Measurements from ENCODE around the gene FOLR2. TPM values are rescaled to one million over a fixed set of nuclear protein-coding genes. Genes with fewer than 3 reads are reported as not detected.

Gene FOLR2
- total and polyA plus RNA-seq, 2 experiments from 2014 or later, result not detected

- no peak for DNase-seq (ENCODE audit: low spot score)
- no peaks in the 10 kb centered on the region for H4K20me1 ChIP-seq (replicated peaks; ENCODE audit: insufficient read depth)
- no peaks in the 10 kb centered on the region for H3K27me3 ChIP-seq (ENCODE audit: insufficient read depth)
- no peak overlapping the region for H3K27ac Mint-ChIP-seq
- no peaks in the 10 kb centered on the region for H3K36me3 ChIP-seq (ENCODE audit: insufficient read depth)
- H3K4me3 ChIP-seq, result no peak overlapping the region
- H3K9me3 Mint-ChIP-seq, result no peaks in the 10 kb centered on the region
- H3K27me3 Mint-ChIP-seq (ENCODE audit: insufficient read depth, low read depth, poor library complexity), result peaks cover 7% of the 10 kb centered on the region
- peaks cover 16% of the 10 kb centered on the region; the same call in 2 of the 3 replicates for H3K4me1 Mint-ChIP-seq
- no peaks in the 10 kb centered on the region for H3K79me2 ChIP-seq (replicated peaks; ENCODE audit: insufficient read depth)
- H3K4me3 Mint-ChIP-seq, result no peak overlapping the region
- no peak overlapping the region for H3K4me2 ChIP-seq
- no peak for TF ChIP-seq CTCF (conservative IDR thresholded peaks at IDR 0.05; ENCODE audit: low read depth in 2 of 2)
- TF ChIP-seq POLR2AphosphoS5 (IDR thresholded peaks at IDR 0.05; ENCODE audit: low read depth), result no peak
- no peaks in the 10 kb centered on the region for H3K36me3 Mint-ChIP-seq (ENCODE audit: low read depth)
- no peaks in the 10 kb centered on the region for H3K9me2 ChIP-seq (ENCODE audit: insufficient read depth)
- H3F3A ChIP-seq (replicated peaks; ENCODE audit: low read depth), result no peaks in the 10 kb centered on the region
- no peak overlapping the region for H2AFZ ChIP-seq
- peaks cover 6% of the 10 kb centered on the region; the same call in 1 of the 2 replicates for H3K4me1 ChIP-seq (ENCODE audit: insufficient read depth)
- no peak overlapping the region for H3K27ac ChIP-seq (ENCODE audit: low read depth)
- ATAC-seq, result no peak
Measured at GRCh38 chr11:72190631-72191071, 25.9 kb upstream of the FOLR2 start.

DNA sequence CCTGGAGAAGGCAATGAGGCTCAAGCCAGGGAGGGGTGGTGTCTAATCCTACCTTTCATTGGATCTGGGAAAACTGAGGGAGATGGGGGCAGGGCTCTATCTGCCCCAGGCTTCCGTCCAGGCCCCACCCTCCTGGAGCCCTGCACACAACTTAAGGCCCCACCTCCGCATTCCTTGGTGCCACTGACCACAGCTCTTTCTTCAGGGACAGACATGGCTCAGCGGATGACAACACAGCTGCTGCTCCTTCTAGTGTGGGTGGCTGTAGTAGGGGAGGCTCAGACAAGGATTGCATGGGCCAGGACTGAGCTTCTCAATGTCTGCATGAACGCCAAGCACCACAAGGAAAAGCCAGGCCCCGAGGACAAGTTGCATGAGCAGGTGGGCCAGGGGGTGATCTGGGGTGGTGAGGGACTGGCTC is 24.6 kb upstream of the FOLR2 start, which contains the start of gene FOLR1:
TSS of gene FOLR1 (plus strand) at position 180 of the 421 bp plus-strand sequence. CDS start at position 214, 34 bp downstream.
- H3F3A ChIP-seq (replicated peaks; ENCODE audit: low read depth), result no peaks in the 10 kb centered on the region
- peak; percentile 61 for DNase-seq (ENCODE audit: low spot score)
- no peak within 1 kb of the TSS for H3K27ac Mint-ChIP-seq
- H3K79me2 ChIP-seq (replicated peaks; ENCODE audit: insufficient read depth), result no peaks in the 10 kb centered on the region
- H3K9me3 Mint-ChIP-seq, result no peaks in the 10 kb centered on the region
- H3K36me3 ChIP-seq (ENCODE audit: insufficient read depth), result no peaks in the 10 kb centered on the region
- peaks cover 6% of the 10 kb centered on the region for H3K27me3 Mint-ChIP-seq (ENCODE audit: insufficient read depth, low read depth, poor library complexity)
- no peaks in the 10 kb centered on the region for H4K20me1 ChIP-seq (replicated peaks; ENCODE audit: insufficient read depth)
- peak; percentile 81 for ATAC-seq
- H3K27me3 ChIP-seq (ENCODE audit: insufficient read depth), result no peaks in the 10 kb centered on the region
- peaks cover 6% of the 10 kb centered on the region; the same call in 1 of the 2 replicates for H3K4me1 ChIP-seq (ENCODE audit: insufficient read depth)
- no peak within 1 kb of the TSS for H3K4me3 Mint-ChIP-seq
- H3K4me2 ChIP-seq, result no peak within 1 kb of the TSS
- no peaks in the 10 kb centered on the region for H3K36me3 Mint-ChIP-seq (ENCODE audit: low read depth)
- no peak within 1 kb of the TSS for H3K4me3 ChIP-seq
- no peaks in the 10 kb centered on the region for H3K9me2 ChIP-seq (ENCODE audit: insufficient read depth)
- no peak within 1 kb of the TSS for H3K27ac ChIP-seq (ENCODE audit: low read depth)
- peak within 1 kb of the TSS; percentile 47 for H2AFZ ChIP-seq
- peaks cover 16% of the 10 kb centered on the region; the same call in 2 of the 3 replicates for H3K4me1 Mint-ChIP-seq
- TF ChIP-seq, protein P1, sequence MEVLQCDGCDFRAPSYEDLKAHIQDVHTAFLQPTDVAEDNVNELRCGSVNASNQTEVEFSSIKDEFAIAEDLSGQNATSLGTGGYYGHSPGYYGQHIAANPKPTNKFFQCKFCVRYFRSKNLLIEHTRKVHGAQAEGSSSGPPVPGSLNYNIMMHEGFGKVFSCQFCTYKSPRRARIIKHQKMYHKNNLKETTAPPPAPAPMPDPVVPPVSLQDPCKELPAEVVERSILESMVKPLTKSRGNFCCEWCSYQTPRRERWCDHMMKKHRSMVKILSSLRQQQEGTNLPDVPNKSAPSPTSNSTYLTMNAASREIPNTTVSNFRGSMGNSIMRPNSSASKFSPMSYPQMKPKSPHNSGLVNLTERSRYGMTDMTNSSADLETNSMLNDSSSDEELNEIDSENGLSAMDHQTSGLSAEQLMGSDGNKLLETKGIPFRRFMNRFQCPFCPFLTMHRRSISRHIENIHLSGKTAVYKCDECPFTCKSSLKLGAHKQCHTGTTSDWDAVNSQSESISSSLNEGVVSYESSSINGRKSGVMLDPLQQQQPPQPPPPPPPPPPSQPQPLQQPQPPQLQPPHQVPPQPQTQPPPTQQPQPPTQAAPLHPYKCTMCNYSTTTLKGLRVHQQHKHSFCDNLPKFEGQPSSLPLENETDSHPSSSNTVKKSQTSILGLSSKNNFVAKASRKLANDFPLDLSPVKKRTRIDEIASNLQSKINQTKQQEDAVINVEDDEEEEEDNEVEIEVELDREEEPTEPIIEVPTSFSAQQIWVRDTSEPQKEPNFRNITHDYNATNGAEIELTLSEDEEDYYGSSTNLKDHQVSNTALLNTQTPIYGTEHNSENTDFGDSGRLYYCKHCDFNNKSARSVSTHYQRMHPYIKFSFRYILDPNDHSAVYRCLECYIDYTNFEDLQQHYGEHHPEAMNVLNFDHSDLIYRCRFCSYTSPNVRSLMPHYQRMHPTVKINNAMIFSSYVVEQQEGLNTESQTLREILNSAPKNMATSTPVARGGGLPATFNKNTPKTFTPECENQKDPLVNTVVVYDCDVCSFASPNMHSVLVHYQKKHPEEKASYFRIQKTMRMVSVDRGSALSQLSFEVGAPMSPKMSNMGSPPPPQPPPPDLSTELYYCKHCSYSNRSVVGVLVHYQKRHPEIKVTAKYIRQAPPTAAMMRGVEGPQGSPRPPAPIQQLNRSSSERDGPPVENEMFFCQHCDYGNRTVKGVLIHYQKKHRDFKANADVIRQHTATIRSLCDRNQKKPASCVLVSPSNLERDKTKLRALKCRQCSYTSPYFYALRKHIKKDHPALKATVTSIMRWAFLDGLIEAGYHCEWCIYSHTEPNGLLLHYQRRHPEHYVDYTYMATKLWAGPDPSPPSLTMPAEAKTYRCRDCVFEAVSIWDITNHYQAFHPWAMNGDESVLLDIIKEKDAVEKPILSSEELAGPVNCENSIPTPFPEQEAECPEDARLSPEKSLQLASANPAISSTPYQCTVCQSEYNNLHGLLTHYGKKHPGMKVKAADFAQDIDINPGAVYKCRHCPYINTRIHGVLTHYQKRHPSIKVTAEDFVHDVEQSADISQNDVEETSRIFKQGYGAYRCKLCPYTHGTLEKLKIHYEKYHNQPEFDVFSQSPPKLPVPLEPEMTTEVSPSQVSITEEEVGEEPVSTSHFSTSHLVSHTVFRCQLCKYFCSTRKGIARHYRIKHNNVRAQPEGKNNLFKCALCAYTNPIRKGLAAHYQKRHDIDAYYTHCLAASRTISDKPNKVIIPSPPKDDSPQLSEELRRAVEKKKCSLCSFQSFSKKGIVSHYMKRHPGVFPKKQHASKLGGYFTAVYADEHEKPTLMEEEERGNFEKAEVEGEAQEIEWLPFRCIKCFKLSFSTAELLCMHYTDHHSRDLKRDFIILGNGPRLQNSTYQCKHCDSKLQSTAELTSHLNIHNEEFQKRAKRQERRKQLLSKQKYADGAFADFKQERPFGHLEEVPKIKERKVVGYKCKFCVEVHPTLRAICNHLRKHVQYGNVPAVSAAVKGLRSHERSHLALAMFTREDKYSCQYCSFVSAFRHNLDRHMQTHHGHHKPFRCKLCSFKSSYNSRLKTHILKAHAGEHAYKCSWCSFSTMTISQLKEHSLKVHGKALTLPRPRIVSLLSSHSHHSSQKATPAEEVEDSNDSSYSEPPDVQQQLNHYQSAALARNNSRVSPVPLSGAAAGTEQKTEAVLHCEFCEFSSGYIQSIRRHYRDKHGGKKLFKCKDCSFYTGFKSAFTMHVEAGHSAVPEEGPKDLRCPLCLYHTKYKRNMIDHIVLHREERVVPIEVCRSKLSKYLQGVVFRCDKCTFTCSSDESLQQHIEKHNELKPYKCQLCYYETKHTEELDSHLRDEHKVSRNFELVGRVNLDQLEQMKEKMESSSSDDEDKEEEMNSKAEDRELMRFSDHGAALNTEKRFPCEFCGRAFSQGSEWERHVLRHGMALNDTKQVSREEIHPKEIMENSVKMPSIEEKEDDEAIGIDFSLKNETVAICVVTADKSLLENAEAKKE (CRISPR knock-in tag; IDR thresholded peaks at IDR 0.05), result no peak
- no peak for TF ChIP-seq CTCF (conservative IDR thresholded peaks at IDR 0.05; ENCODE audit: low read depth in 2 of 2)
- no peak for TF ChIP-seq JUNB (IDR thresholded peaks at IDR 0.05; ENCODE audit: unreplicated experiment)
- TF ChIP-seq POLR2AphosphoS5 (IDR thresholded peaks at IDR 0.05; ENCODE audit: low read depth), result no peak
- TF ChIP-seq, protein P2, sequence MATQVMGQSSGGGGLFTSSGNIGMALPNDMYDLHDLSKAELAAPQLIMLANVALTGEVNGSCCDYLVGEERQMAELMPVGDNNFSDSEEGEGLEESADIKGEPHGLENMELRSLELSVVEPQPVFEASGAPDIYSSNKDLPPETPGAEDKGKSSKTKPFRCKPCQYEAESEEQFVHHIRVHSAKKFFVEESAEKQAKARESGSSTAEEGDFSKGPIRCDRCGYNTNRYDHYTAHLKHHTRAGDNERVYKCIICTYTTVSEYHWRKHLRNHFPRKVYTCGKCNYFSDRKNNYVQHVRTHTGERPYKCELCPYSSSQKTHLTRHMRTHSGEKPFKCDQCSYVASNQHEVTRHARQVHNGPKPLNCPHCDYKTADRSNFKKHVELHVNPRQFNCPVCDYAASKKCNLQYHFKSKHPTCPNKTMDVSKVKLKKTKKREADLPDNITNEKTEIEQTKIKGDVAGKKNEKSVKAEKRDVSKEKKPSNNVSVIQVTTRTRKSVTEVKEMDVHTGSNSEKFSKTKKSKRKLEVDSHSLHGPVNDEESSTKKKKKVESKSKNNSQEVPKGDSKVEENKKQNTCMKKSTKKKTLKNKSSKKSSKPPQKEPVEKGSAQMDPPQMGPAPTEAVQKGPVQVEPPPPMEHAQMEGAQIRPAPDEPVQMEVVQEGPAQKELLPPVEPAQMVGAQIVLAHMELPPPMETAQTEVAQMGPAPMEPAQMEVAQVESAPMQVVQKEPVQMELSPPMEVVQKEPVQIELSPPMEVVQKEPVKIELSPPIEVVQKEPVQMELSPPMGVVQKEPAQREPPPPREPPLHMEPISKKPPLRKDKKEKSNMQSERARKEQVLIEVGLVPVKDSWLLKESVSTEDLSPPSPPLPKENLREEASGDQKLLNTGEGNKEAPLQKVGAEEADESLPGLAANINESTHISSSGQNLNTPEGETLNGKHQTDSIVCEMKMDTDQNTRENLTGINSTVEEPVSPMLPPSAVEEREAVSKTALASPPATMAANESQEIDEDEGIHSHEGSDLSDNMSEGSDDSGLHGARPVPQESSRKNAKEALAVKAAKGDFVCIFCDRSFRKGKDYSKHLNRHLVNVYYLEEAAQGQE (IDR thresholded peaks at IDR 0.05; ENCODE audit: unreplicated experiment), result no peak

Data from GM23338 (cell line).